ENCODE measurements around the gene AP1G1. TPM values are rescaled to one million over a fixed set of nuclear protein-coding genes. Genes with fewer than 3 reads are reported as not detected.
A peak's percentile ranks its signal among the peaks of the same experiment; 100 is the strongest.

Gene AP1G1
- total RNA-seq, 1 donor from 2014 or later: 33.7 TPM

DNA sequence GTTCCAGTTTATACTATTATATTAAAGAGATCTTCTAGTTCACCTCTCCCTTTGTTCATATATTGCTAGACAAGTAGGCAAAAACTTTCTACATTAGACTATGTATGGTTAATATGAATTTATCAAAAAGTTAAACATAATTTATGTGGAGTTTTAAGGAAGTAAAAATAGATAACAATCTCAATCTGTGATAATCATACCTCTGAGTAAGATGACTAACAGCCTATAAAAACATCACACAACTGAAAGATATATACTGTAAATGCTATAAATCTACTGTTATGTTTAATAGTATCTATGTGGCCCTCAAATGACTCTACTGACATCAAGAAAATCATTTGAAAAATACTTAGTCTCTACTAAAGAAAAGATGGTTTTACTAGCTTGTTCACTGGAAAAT is 37.1 kb downstream of the AP1G1 start:
- no peak for DNase-seq
- intact Hi-C loops (cut with micrococcal nuclease): no loop called here
- no peak for ATAC-seq

DNA sequence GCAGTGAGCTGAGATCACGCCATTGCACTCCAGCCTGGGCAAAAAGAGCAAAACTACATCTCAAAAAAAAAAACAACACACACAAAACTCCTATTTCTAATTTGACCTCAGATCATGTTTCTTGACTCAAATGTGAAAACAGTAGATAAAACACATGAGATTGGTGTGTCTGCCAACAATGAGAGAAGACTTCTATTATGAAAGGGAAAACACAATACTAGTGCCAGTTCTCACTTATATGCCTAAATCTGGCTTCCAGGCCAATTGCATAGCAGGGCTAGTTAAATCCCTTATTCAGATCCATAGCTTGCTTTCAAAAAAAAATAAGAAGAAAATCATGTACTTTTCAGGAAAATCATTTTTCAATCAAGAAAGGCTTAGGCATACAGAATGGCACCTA is 39.4 kb downstream of the AP1G1 start:
- ATAC-seq (no peak), DNase-seq (no peak)
- intact Hi-C loops (cut with micrococcal nuclease): no loop called here

DNA sequence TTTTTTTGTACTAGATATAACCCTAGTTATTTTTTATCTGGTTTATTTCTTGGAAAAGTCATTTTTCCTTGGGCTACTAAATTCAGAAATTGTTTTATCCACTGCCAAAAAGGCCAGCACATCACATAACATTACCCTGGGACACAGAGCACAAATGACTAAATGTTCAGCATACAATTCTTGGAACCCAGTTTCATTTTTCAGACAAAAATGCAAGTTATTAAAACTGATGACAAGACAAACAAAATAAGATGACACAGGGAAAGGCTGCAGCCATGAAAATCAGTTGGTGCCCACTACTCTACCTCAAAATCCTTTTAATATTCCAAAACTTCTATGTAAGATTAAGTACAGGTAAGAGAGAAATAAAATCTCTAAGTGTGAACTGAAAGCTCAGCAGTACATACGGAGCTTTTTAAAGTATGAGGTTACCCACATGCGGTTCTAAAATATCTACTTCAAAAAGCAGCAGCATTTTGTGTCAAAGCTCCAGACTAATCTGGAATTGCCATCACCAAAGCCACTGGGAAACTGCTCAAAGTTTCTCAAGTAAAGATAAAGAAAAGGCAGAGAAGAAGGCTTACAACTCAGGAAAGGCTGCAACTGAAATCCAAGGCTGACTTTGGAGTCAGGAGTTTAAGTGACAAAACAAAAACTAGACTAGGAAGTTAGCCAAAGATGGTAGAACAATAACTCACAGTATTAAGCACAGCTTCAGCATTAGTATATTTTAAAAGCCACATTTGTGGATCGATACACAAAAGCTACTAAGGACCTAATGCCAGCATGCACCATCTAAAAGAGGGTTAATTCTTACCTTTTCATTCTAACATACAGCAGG is 41.4 kb downstream of the AP1G1 start:
- no peak for ATAC-seq
- DNase-seq: no peak
- intact Hi-C loops (cut with micrococcal nuclease): no loop called here

DNA sequence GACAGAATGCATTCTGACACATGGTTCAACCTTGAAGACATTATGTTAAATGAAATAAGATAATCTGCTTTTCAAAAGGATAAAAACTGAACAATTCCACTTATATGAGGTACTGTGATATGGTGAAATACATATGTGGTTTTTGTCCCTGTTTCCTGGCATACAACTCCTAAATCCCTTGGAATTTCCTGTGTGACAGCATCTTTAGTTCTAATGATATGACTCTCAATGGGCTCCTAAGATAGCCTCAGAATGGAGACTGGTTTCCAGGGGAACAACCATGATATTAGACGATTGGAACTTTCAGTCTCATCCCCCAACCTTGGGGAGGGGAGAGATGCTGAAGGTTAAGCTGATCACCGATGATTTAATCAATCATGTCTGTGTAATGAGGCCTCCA is 46.4 kb downstream of the AP1G1 start:
- intact Hi-C loops (cut with micrococcal nuclease): no loop called here
- DNase-seq (no peak), ATAC-seq (no peak)

DNA sequence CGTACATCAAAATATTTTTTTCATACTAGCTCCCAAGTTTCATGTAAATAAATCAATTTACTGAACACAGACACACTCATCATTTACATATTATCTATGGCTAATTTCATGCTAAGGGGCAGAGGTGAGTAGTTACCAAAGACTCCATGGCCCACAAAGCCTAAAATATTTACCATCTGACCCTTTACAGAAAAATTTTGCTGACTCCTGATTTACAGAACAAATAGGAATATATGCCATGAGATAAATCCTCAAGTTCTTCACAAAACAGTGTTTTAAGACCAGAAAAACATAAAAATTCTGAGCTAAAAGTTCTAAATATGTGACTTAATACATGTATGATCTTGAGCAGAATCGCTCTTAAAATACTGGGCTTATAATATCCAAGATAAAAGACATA is 47.5 kb downstream of the AP1G1 start:
- DNase-seq (no peak), ATAC-seq (no peak)
- intact Hi-C loops (cut with micrococcal nuclease): no loop called here

DNA sequence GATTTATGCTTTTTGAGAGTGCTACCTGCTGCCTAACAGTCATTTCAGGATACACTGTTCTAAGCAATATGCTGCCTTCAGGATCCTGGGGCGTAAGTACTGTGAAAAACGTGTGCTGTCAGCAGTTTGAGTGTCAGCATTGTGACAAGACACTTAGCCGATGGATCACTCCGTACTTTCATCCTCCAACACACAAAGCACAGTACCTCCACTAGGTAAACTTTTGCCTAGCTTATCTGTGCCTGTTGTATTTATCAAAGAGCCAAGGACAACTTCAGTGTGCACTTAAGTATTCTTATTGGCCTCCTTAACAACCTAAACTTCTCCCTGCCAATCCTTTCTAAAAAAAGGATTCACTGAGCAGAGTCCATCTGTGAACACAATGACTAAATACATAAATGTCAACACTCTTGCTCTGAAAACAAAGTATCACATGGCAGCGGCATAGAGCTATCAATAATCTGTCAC is 50.3 kb downstream of the AP1G1 start:
- ATAC-seq: peak; percentile 97
- intact Hi-C loops (cut with micrococcal nuclease): no loop called here
- DNase-seq: no peak

DNA sequence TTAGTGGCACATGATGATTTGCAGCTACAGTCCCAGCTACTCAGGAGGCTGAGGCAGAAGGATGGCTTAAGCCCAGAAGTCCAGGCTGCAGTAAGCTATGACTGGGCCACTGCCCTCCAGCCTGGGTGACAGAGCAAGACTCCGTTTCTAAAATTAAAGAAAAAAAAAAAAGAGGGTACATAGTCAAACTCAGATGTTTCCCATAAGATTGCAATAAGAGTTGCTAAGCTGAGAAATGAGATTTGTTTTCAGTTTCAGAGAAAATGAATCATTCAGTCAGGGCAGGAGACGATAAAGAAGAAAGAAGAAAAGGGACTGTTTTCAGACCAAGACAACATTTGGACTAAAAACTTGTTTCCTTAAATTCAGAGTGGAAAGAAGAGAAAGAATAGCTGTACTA is 54.0 kb downstream of the AP1G1 start:
- no peak for DNase-seq
- intact Hi-C loops (cut with micrococcal nuclease): no loop called here
- ATAC-seq: no peak

DNA sequence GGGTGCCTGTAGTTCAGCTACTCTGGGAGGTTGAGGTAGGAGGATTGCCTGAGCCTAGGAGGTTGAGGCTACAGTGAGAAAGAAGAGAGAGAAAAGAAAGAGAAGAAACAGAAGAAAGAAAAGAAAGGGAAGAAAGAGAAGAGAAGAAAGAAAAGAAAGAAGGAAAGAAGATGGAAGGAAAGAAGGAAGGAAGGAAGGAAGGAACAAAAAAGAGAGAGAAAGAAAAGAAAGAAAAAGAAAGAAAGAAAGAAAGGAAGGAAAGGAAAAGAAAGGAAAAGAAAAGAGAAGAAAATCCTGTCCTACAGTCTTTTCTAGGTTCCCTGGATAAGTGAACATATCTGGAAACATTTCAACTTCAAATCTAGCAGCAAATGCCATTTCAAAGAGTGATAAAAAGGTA is 54.5 kb downstream of the AP1G1 start:
- intact Hi-C loops (cut with micrococcal nuclease): no loop called here
- DNase-seq (no peak), ATAC-seq (no peak)

DNA sequence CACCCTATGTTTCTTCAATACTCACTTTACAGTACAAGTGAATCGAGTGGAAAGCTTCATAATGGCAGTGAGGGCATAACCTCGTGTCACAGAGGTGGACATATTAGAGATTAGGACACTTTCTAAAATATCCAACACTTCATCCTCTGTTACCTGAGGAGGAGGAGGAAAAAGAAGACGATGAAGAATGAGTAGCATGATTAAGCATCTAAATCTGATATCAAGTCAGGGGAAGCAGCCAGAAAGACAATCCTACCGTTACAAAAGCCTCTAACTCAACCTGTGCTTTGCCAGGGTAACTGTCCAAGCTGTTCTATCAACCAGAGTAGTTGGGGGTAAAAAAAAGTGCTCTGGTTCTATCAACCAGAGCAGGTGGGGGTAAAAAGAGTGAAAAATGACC is 60.4 kb downstream of the AP1G1 start:
- intact Hi-C loops (cut with micrococcal nuclease): no loop called here
- ATAC-seq (no peak), DNase-seq (no peak)

DNA sequence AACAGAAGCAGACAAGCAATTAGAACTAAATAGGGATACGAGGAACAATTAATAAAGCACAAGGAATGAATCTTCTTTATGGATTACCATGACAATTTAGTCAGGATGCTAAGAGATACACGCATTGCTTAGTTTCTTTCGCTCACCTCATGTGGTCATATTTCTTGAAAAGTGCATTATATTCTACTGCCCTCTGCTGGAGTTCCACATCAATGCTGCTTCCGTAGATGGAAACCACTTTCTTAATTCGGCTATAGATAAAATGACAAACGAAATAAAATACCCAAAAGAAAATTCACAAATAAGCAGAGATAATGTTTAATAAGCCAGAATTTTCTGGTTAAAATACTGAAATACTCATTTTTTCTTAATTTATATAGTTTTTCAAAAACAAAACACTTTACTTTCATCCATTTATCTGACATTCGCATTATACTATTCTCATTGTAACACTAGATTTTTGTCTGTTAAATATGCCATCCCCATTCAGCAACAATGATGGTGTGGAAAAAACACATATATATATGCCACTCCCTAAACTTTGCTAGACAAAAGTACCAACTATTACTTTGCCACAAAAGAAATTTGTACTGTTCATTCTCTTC is 62.1 kb downstream of the AP1G1 start:
- ATAC-seq (no peak), DNase-seq (no peak)
- intact Hi-C loops (cut with micrococcal nuclease): no loop called here

DNA sequence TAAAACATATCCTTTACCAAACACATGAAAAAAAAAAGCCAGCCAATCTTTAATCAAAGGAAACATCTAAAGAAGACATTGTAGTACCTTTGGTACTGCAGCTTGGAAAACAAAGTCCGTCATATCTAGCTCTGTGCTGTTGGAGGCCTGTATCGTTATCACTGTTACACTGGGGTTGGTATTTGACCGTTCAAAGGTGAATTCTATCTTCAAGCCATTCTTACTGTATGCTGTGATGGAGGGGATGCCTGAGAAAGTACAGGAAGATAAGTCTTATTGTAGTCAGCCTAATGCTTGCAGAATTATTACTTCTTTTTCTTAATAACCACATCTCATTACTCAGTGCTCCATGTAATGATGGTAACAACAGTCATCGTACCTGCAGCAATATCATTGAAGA is 69.8 kb downstream of the AP1G1 start:
- no peak for DNase-seq
- no peak for ATAC-seq
- intact Hi-C loops (cut with micrococcal nuclease): no loop called here

DNA sequence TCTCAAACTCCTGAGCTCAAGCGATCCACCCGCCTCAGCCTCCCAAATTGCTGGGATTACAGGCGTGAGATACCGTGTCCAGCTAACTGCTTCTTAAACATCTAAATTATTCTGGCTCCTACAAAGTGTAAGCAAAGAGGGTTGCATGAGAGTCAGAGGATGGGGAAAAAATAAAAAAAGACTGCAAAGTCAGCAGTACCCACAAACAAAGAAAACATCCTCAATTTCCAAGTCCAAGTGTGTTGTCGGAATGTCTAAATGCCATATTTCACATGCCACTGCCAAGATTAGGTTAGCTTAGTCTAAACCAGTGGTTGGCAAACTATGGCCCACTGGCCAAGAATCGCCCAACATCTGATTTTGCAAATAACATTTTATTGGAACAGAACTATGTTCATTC is 71.1 kb downstream of the AP1G1 start:
- ATAC-seq (no peak), DNase-seq (no peak)
- intact Hi-C loops (cut with micrococcal nuclease): no loop called here

DNA sequence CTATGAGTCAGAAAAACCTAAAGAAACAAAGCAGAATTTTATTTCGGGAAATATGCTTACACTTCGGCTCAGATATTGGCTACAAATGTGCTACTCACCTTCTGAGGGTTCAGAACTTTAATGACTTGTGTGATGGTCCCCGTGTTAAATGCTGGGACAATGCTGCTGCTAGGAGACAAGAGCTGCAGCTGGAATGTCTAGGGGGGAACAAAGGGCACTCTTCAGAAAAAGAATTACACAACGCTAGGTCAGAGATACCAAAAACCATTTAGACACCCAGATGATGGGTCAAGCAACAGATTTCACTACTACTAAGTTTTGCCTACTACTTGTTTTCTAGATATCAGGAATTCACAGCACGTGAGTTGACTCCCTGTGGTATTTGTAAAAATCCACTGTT is 74.1 kb downstream of the AP1G1 start:
- no peak for ATAC-seq

DNA sequence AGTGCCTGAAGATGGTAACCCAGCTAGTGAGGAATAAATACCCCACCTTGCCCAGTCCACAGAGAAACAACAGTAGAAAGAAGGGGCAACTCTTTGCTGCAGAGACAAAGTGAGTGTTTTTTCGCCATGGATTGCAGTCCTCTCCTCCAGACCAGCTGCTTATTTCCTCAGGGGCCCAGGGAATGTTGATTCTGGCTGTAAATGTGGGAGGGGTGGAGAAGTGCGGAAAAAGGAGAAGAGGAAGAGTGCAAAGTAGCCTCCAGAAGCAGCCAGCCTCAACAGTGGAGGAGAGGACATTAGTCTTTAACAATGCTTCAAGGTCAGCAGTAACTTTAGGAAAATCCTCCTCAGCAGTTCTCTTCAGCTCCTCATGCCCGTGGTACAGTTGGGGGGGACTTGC is 76.0 kb downstream of the AP1G1 start:
- intact Hi-C loops (cut with micrococcal nuclease): no loop called here
- ATAC-seq (peak; percentile 66), DNase-seq (no peak)

More for the DNA sequence above, 74.1 kb downstream of the AP1G1 start:
- intact Hi-C loops (cut with micrococcal nuclease): no loop called here
- DNase-seq: no peak

DNA sequence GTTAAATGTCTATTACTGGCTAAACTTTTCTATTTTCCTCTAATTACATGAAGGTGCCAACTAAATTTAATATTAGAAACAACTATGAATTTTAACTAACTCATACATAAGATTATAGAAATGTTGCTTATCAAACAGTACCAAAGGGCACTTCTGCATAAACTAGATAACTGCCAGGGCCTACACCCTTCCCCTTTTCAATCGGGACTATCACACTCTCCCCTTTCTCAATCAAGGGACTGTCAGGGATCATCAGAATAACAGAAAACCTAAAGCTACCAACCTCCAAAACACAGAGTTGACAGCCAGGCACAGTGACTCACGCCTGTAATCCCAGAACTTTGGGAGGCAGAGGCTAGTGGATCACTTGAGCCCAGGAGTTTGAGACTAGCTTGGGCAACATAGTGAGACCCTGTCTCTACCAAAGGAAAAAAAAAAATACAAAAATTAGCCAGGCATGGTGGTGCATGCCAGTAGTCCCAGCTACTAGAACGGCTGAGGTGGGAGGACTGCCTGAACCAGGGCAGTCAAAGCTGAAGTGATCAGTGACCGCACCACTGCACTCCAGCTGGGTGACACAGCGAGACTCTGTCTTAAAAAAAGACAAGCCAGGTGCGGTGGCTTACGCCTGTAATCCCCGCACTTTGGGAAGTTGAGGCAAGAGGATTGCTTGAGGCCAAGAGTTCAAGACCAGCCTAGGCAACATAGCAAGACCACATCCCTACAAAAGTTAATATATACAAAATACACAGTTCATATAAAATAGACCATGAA is 80.9 kb downstream of the AP1G1 start:
- intact Hi-C loops (cut with micrococcal nuclease): no loop called here
- no peak for ATAC-seq
- no peak for DNase-seq

DNA sequence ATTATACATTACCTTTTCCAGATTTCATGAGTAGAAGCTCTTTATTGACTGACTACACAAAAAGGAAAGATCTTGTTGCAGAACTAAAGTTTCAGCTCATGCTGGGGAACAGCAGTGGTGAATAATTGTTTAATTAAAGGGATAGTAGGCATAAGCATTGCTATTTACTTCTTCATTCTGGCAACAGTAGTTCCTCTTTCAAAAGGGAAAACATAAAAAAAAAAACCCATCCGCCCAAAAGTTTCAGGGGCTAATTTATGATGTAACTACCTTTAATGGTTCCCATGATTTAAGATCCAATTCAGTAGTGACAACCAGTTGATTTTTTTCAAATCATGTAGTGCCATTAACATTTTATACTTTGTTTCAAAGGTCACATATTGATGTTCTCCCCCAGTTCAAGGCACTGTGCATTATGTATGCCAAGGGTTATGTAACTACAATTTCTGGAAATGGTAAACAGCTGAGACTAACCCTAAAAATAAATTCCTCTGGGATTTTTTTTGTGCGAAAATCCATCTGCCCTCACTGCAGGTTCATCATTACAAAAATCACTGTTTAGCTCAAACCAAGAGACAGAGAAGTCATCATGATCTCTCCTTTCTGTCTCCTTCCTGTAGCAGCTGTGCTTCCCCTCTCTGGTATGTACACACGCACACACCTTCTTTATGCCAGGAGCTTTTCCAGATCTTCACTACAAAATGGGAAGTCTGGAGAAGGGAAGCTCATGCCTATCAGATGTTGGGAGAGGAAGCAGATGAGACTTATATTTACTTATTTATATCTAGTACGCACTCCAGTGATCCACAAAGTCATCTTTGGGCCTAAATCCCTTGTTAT is 81.9 kb downstream of the AP1G1 start:
- DNase-seq: no peak
- intact Hi-C loops (cut with micrococcal nuclease): no loop called here
- no peak for ATAC-seq

DNA sequence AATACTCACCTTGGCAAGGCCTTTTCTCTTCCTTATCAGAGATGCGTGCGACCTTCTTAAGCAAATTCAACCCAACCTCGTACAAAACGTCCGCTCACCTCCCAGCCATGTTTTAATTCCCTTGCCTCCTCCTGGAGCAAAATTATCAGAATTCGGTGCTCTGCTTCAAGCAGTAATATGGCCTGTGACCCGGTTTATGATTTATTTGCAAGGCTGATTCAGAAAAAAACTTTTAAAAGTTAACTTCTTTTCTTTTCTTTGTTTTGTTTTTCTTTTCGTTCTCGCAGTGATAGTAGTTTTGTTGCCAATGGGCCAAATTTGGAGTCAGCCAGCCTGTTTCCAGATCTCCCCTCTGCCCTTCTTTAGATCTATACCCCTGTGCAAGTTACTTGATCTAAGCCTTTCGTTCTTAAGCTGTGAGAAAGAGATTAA is 84.3 kb downstream of the AP1G1 start, which contains the start of gene PHLPP2:
Gene PHLPP2, minus strand, starts transcription at position 382 of the 432 bp plus-strand sequence. CDS start 9,906 bp downstream, outside the sequence.
- no peak for DNase-seq
- intact Hi-C loops (cut with micrococcal nuclease): no loop called here
- ATAC-seq: no peak

DNA sequence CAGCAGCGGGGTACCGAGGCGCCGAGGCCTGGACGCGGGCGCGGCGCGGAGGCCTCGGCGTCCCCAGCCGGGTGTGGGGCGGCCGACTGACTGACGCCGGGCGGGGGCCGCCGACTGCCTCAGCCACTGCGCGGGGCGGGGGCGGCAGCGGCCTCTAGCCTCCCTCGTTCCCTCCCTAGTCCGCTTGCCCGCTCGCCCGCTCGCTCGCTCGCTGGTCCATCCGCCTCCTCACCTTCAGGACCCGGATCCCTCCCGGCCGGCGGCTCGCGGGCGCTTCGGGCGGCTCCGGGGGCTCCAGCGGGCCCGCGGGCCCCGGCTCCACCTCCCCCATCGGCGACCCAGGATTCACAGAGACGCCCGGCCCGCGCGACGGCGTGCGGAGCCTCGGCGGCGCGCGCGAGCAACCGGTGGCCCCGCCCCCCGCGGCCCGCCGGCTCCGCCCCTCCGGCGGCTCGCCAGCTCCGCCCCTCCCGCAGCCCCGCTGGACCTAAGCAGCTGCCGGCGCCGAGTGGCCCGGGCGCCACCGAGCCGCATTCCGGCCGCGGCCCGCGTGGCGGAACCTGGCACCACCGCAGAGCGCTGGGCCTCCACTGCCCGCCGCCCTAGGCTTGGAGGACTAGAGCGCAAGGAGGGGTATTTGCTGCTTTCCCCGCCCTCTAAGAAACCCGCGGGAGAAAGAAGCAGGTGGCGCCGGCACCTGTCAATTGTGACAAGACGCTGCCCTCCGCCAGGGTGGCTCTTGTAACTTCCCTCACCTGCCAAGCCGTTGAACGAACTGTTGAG is 84.9 kb downstream of the AP1G1 start:
- ATAC-seq (peak; percentile 94), DNase-seq (peak; percentile 89)
- intact Hi-C loops (cut with micrococcal nuclease): no loop called here

Data from left ventricle myocardium superior (tissue), 1 donor.